GM12875 (cell line): Measurements from ENCODE around the gene COL6A3.

Experiments used
- H3K4me3 ChIP-seq: one replicate; pipeline ENCODE4 v1.5.1; 2011; ENCODE audit warnings: low read depth, low read length, control low read depth
- CTCF ChIP-seq: IDR thresholded peaks from 2 replicates; pipeline ENCODE4 v1.5.1; 2011; ENCODE audit warnings: low read depth, mild to moderate bottlenecking, control low read depth, inconsistent platforms, low read length, moderate library complexity, borderline replicate concordance; ENCODE audit not compliant: insufficient read depth

COL6A3 gene

GRCh38 chr2:237278568-237278967 is 135.4 kb downstream of the COL6A3 start:
- no peak overlapping the region for H3K4me3 ChIP-seq

GRCh38 chr2:237276716-237277490 is 137.1 kb downstream of the COL6A3 start:
- TF ChIP-seq CTCF, result no peak
- no peak overlapping the region for H3K4me3 ChIP-seq

More at GRCh38 chr2:237278568-237278967, 135.4 kb downstream of the COL6A3 start:
- no peak for TF ChIP-seq CTCF
